Cortex of kidney (tissue), 1 donor: ENCODE measurements around the gene AHCTF1.

ENCODE experiments used
- DNase-seq: peaks from one replicate; lab custom pipeline; 2025; lab: John Stamatoyannopoulos, UW

AHCTF1 gene

DNA sequence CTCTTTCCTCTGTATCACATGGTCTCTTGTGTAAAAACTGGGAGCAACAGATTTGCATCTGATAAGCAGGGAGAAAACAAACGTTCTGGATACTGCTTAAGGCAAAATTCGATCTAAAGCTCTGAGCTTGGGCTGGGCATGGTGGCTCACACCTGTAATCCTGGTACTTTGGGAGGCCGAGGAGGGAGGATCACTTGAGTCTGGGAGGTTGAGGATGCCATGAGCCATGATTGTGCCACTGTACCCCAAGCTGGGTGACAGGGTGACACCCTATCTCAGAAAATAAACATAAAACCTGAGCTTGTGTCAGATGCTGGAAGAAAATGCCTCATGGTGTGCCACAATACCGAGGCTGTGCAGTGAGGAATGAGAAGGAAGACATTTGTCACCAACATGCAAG, 133.6 kb downstream of the AHCTF1 start:
- DNase-seq, result no peak

DNA sequence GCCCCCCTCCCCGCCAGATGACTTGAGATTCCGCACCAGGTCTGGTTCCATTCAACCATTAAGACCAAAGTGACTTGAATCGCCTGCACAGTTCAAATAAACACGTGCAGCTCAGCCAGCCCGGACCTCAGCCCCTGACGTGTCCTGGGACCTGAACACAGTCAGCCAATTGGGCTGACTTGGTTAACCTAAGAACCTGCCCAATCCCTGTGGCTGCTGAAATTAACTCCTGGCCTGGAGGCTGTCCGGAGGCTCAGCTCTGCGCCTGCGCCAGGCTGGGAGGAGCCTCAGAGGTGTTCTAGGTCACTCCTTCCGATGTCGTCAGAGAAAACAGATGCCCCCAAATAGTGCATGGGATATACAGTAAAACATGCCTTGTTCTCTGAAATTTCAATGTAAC, 134.2 kb downstream of the AHCTF1 start:
- DNase-seq, result no peak

DNA sequence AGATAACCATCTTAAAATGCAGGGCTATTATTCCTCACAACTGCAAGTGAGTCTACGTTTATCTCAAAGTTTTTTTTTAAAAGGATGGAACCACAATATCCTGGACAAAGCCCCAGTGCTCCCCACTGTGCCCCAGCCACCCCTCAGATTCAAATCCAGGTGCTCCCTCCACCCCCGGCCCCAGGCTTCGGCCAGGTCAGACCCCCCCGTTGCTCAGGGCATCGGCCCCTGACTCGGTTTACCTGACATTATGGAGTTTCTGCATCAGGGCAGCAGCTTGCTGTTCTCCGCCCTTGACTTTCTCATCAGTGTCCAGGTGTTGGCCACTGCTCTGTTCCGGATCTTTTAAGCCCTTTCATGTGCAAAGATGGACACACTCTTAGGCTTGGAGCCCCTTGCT, 134.6 kb downstream of the AHCTF1 start:
- no peak for DNase-seq

GRCh38 chr1:246795906-246796694, 135.6 kb downstream of the AHCTF1 start:
- DNase-seq, result no peak

GRCh38 chr1:246794828-246795671, 136.7 kb downstream of the AHCTF1 start:
- no peak for DNase-seq

GRCh38 chr1:246794048-246794827, 137.5 kb downstream of the AHCTF1 start:
- DNase-seq, result no peak

GRCh38 chr1:246793356-246793896, 138.3 kb downstream of the AHCTF1 start:
- DNase-seq, result no peak

DNA sequence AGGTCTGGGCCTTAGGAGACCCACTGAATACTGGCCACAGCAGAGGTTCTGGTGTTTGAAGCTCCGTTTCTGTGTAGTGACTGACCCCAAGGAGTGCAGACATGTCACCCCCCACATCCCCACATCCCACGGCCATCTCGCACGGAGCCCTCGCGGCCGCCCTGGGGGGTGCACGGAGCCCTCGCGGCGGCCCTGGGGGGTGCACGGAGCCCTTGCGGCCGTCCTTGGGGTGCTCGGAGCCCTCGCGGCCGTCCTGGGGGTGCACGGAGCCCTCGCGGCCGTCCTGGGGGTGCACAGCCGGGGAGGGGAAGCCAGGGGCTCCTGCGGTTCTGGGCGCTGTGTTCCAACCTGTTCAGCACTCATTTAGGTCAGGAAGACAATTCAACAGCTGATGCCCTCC, 139.1 kb downstream of the AHCTF1 start:
- no peak for DNase-seq

DNA sequence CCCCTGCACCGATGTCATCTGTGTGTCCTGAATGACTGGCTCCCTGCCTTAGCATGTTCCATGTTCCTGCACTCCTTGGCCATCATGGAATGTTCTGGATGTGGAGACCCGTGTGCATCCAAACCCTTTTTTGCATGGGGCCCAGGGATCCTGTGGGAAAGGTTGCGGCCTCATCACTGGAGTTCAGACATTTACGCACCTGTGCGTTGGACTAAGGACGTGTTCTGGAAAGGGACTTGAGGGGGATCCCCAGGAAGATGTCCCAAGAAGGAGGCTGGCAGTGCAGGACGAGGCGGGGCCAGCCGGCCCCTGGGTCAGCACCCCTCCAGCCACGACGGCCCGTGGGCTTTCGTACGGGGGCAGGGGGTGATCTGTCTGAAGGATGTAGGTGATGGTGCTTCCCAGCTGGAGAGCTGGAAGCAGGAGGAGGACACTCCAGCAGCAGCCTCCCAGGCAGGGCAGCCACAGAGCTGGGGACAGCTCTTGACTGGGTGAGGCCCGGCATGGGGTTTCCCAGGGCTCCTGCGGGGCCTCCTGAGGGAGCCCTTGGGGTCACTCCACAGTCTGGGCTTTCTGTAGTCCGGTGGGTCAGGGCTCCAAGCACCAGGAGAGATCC, 140.3 kb downstream of the AHCTF1 start:
- no peak for DNase-seq

DNA sequence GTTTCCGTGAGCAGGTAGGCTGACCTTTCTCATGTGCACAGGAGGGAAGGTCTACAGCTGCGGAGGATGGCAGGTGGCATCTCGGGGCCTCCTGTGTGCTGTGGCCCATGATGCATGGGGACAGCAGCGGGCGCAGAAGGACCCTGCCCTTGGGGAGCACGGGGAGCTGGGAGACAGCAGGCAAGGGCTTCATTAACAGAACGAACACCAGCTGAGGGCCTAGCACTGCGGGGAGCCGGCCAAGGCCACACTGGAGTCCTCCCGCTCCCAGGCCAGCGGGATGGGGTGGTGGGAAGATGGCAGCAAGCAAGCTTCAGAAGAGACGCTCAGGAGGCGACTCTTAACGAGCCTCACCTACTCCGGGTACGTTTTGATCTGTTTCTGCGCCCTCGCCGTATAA, 140.9 kb downstream of the AHCTF1 start:
- DNase-seq, result no peak

GRCh38 chr1:246790364-246790763, 141.4 kb downstream of the AHCTF1 start:
- no peak for DNase-seq

DNA sequence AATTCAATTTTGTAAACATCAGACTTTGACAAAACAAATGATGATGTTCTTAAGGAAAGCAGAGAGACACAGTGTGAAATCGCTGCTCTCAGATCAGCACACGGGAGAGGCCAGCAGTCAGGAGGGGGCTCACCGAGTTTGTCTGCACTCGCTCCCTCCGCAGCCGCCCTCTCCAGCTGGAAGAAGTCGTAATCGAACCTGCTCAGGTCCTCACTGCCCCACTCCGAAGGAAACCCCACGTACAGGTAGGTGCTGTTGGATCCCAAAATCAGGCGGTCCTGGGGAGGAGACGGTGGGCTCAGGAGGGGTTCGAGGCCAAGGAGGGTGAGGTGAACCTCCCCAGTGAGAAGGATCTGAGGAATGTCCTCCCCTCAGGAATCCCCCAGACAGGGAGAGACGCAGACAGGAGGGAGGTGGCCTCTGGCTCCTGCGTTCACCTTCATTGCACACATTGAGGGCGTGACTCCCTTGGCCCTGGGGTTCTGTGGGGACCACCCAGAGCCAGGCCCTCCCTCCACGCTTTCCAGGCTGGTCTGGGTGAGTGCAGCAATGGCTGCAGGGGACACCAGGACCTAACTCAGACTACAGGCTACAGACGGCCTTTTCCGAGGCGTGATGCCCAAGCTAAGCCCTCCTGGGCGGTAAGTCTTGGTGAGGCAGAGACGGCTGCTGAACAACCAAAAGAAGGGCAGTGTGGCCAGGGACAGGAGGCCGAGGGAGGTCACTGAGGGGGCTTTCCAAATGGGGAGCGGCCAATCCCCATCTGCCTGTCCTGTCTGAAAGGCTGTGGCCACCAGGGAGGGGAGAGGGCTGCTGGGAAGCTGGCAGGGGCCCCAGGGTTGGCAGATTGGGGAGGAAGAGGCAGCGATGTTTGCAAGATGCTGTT, 142.1 kb downstream of the AHCTF1 start:
- no peak for DNase-seq
